H9 (cell line): ENCODE measurements around the gene RPL11. TPM values are rescaled to one million over a fixed set of nuclear protein-coding genes. Genes with fewer than 3 reads are reported as not detected.

Source experiments
- DNase-seq: peaks from one replicate; pipeline ENCODE4 v3.0.0-alpha.2; 2017
- H2AFZ ChIP-seq: one replicate; pipeline ENCODE4 v1.6.1; 2013; ENCODE audit warnings: mild to moderate bottlenecking, low read length, control low read depth, moderate library complexity
- H2AK5ac ChIP-seq: 2 replicates; pipeline ENCODE4 v1.6.1; 2013; ENCODE audit warnings: low read length, control low read depth, mixed read lengths; ENCODE audit not compliant: insufficient read length
- H2BK120ac ChIP-seq: one replicate; pipeline ENCODE4 v1.6.1; 2013; ENCODE audit warnings: low read depth, mild to moderate bottlenecking, low read length, control low read depth, inconsistent platforms; ENCODE audit not compliant: poor library complexity, severe bottlenecking
- H2BK12ac ChIP-seq: 2 replicates; pipeline ENCODE4 v1.6.1; 2013; ENCODE audit warnings: low read length, control low read depth, mixed read lengths, low read depth; ENCODE audit not compliant: insufficient read length
- H2BK15ac ChIP-seq: 2 replicates; pipeline ENCODE4 v1.6.1; 2013; ENCODE audit warnings: low read depth, low read length, control low read depth
- H2BK20ac ChIP-seq: one replicate; pipeline ENCODE4 v1.6.1; 2013; ENCODE audit warnings: low read depth, mild to moderate bottlenecking, low read length, control low read depth, inconsistent platforms; ENCODE audit not compliant: poor library complexity, severe bottlenecking
- H2BK5ac ChIP-seq: 2 replicates; pipeline ENCODE4 v1.6.1; 2013; ENCODE audit warnings: low read length, control low read depth, mixed read lengths; ENCODE audit not compliant: insufficient read length
- H3K14ac ChIP-seq: 2 replicates; pipeline ENCODE4 v1.6.1; 2013; ENCODE audit warnings: low read length, control low read depth; ENCODE audit not compliant: insufficient read depth
- H3K18ac ChIP-seq: 2 replicates; pipeline ENCODE4 v1.6.1; 2013; ENCODE audit warnings: low read depth, mild to moderate bottlenecking, mixed read lengths, low read length, control low read depth; ENCODE audit not compliant: insufficient read length
- H3K23ac ChIP-seq: 2 replicates; pipeline ENCODE4 v1.6.1; 2013; ENCODE audit warnings: low read length, control low read depth, mixed read lengths, low read depth; ENCODE audit not compliant: insufficient read length
- H3K23me2 ChIP-seq: 2 replicates; pipeline ENCODE4 v1.6.1; 2013; ENCODE audit warnings: low read depth, mild to moderate bottlenecking, mixed read lengths, low read length, control low read depth; ENCODE audit not compliant: insufficient read length, poor library complexity, severe bottlenecking
- H3K27ac ChIP-seq: 2 replicates; pipeline ENCODE4 v1.5.1; 2013; ENCODE audit warnings: low read length, control low read depth, mixed read lengths, low read depth; ENCODE audit not compliant: insufficient read length
- H3K27me3 ChIP-seq: 2 replicates; pipeline ENCODE4 v1.6.1; 2013; ENCODE audit warnings: low read length, control low read depth, inconsistent platforms; ENCODE audit not compliant: insufficient read depth
- H3K4ac ChIP-seq: 2 replicates; pipeline ENCODE4 v1.6.1; 2013; ENCODE audit warnings: low read depth, mild to moderate bottlenecking, control low read depth, inconsistent platforms, low read length, moderate library complexity
- H3K4me1 ChIP-seq: 2 replicates; pipeline ENCODE4 v1.6.1; 2013; ENCODE audit warnings: low read length, control low read depth, inconsistent platforms; ENCODE audit not compliant: insufficient read depth
- H3K4me2 ChIP-seq: 2 replicates; pipeline ENCODE4 v1.6.1; 2013; ENCODE audit warnings: low read length, control low read depth, mixed read lengths; ENCODE audit not compliant: insufficient read length, insufficient read depth
- H3K56ac ChIP-seq: 2 replicates; pipeline ENCODE4 v1.6.1; 2013; ENCODE audit warnings: low read depth, mild to moderate bottlenecking, mixed read lengths, low read length, control low read depth; ENCODE audit not compliant: insufficient read length
- H3K79me1 ChIP-seq: 2 replicates; pipeline ENCODE4 v1.6.1; 2013; ENCODE audit warnings: low read depth, mild to moderate bottlenecking, moderate library complexity, low read length, control low read depth, inconsistent platforms; ENCODE audit not compliant: insufficient read depth, poor library complexity, severe bottlenecking
- H3K79me2 ChIP-seq: 2 replicates; pipeline ENCODE4 v1.6.1; 2013; ENCODE audit warnings: low read length, control low read depth, inconsistent platforms; ENCODE audit not compliant: insufficient read depth
- H3K9ac ChIP-seq: 2 replicates; pipeline ENCODE4 v1.6.1; 2013; ENCODE audit warnings: low read length, control low read depth, mixed read lengths; ENCODE audit not compliant: insufficient read length; ENCODE audit errors: extremely low read depth
- H3K9me3 ChIP-seq: one replicate; pipeline ENCODE4 v1.6.1; 2013; ENCODE audit warnings: low read depth, low read length, inconsistent platforms; ENCODE audit not compliant: control insufficient read depth
- H3T11ph ChIP-seq: one replicate; pipeline ENCODE4 v1.6.1; 2013; ENCODE audit warnings: mild to moderate bottlenecking, low read length, control low read depth, inconsistent platforms
- H4K20me1 ChIP-seq: one replicate; pipeline ENCODE4 v1.6.1; 2013; ENCODE audit not compliant: control insufficient read depth, insufficient read length, insufficient read depth
- H4K5ac ChIP-seq: 2 replicates; pipeline ENCODE4 v1.6.1; 2013; ENCODE audit warnings: low read depth, mild to moderate bottlenecking, mixed read lengths, low read length, control low read depth; ENCODE audit not compliant: insufficient read length
- H4K8ac ChIP-seq: replicated peaks from 2 replicates; pipeline ENCODE4 v1.6.1; 2013; ENCODE audit warnings: low read length, control low read depth, mixed read lengths, low read depth; ENCODE audit not compliant: insufficient read length
- H4K91ac ChIP-seq: 2 replicates; pipeline ENCODE4 v1.6.1; 2013; ENCODE audit warnings: low read depth, mild to moderate bottlenecking, moderate library complexity, mixed read lengths, low read length, control low read depth; ENCODE audit not compliant: insufficient read length
- H3K27ac Mint-ChIP-seq, 3 experiments: 2 replicates in 2 of 3; 3 replicates in 1 of 3; pipeline ENCODE4 v1.8.0; 2020 to 2021; ENCODE audit warnings: mixed read lengths in 3 of 3, mild to moderate bottlenecking in 1 of 3, moderate library complexity in 1 of 3
- H3K27me3 Mint-ChIP-seq: 2 replicates; pipeline ENCODE4 v1.8.0; 2021; ENCODE audit warnings: low read depth, mild to moderate bottlenecking, moderate library complexity, mixed read lengths
- H3K36me3 Mint-ChIP-seq, 3 experiments: 2 replicates in 2 of 3; 3 replicates in 1 of 3; pipeline ENCODE4 v1.8.0; 2020 to 2021; ENCODE audit warnings: low read depth in 3 of 3, mixed read lengths in 3 of 3; ENCODE audit not compliant: insufficient read depth in 1 of 3
- H3K4me1 Mint-ChIP-seq, 2 experiments: 2 replicates each; pipeline ENCODE4 v1.8.0; 2020; ENCODE audit warnings: mixed read lengths in 2 of 2
- H3K4me3 Mint-ChIP-seq, 2 experiments: 2 replicates in 1 of 2; 3 replicates in 1 of 2; pipeline ENCODE4 v1.8.0; 2020 to 2021; ENCODE audit warnings: mild to moderate bottlenecking in 2 of 2, mixed read lengths in 2 of 2, moderate library complexity in 1 of 2
- H3K9me3 Mint-ChIP-seq, 2 experiments: 2 replicates in 1 of 2; 3 replicates in 1 of 2; pipeline ENCODE4 v1.8.0; 2020; ENCODE audit warnings: mild to moderate bottlenecking in 2 of 2, mixed read lengths in 2 of 2, moderate library complexity in 1 of 2
- WGBS: extraction: QIAGEN DNeasy Blood & Tissue Kit; methylation state at CpG from one replicate; pipeline ENCODE4 v1.1.7; 2013; ENCODE audit warnings: missing lambda C conversion rate, low lambda C conversion rate, mixed read lengths; ENCODE audit not compliant: insufficient read length; ENCODE audit errors: extremely low coverage; 5-methylcytosine and 5-hydroxymethylcytosine counted together
- total RNA-seq: library from RNA; stranded (reverse); gene quantifications from 2 replicates; pipeline ENCODE4 v1.2.1, GENCODE V29; 2021
- TF ChIP-seq, protein P1 (sequence below): fragments of 200-600 bp; sonication (generic); conservative IDR thresholded peaks from 3 replicates; pipeline ENCODE4 v1.8.0; 2021; ENCODE audit warnings: antibody characterized with exemption, mild to moderate bottlenecking

The RPL11 gene
- total RNA-seq, 1 experiment from 2014 or later: 1,618 TPM

DNA sequence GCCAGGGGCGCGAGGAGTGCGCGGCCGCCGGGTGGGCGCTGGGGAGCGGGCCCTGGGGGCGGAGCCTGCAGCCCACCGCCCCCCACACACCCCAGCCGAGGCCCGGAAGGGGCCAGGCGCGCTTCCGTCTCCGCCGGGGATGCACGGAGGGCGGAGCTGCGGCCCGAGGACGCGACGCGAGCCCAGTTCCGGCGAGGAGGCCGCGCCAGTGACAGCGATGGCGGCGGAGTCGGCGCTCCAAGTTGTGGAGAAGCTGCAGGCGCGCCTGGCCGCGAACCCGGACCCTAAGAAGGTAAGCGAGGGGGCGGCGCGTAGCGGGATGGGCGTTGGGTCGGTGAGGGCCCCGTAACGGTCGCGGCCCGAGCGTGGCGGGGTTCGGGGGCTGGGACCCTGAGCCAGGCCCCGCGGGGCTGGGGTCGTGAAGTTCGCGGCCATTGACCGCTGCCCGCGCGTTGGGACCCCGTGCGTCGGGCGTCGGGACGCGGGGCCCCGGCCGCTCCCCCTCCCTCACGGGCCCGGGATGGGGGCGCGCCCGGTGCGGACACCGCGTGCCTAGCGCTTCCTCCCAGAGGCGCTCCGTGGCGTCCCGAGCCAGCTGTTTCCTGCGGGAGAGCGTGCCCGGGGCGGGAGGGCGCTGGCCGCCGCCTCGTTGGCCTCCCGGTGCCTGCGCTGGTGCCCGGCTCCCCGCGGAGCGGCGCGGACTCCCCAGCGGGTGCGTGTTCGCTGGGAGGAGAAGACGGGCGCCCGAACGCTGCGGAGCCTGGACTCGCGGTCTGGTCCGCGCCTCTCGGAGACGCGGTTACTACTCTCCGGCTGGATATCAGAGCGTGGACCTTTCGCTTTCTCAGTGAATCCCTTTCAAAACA lies 51.9 kb downstream of the RPL11 start, which contains the start of gene ELOA:
Gene ELOA (plus strand): TSS at position 185 of the 866 bp plus-strand sequence. CDS start 33 bp downstream, at position 218.
- no peaks in the 10 kb centered on the region; a peak in 1 of 5 replicates for H3K9me3 Mint-ChIP-seq
- no peaks in the 10 kb centered on the region for H3K4me1 ChIP-seq
- H3K36me3 Mint-ChIP-seq: peaks cover 0 to 13% (median 6%) of the 10 kb centered on the region in 3 experiments; a peak in 5 of 7 replicates
- H4K91ac ChIP-seq: no peak within 1 kb of the TSS
- H3K23me2 ChIP-seq: peaks cover 13% of the 10 kb centered on the region
- H3K79me2 ChIP-seq: peaks cover 21% of the 10 kb centered on the region
- no peak within 1 kb of the TSS for H2AK5ac ChIP-seq
- H2AFZ ChIP-seq: no peak within 1 kb of the TSS
- H3K9me3 ChIP-seq: no peaks in the 10 kb centered on the region
- no peak within 1 kb of the TSS for H2BK20ac ChIP-seq
- H3K4me2 ChIP-seq: peak within 1 kb of the TSS; percentile 92
- peak within 1 kb of the TSS; percentile 53 for H3K18ac ChIP-seq
- TF ChIP-seq, protein P1, sequence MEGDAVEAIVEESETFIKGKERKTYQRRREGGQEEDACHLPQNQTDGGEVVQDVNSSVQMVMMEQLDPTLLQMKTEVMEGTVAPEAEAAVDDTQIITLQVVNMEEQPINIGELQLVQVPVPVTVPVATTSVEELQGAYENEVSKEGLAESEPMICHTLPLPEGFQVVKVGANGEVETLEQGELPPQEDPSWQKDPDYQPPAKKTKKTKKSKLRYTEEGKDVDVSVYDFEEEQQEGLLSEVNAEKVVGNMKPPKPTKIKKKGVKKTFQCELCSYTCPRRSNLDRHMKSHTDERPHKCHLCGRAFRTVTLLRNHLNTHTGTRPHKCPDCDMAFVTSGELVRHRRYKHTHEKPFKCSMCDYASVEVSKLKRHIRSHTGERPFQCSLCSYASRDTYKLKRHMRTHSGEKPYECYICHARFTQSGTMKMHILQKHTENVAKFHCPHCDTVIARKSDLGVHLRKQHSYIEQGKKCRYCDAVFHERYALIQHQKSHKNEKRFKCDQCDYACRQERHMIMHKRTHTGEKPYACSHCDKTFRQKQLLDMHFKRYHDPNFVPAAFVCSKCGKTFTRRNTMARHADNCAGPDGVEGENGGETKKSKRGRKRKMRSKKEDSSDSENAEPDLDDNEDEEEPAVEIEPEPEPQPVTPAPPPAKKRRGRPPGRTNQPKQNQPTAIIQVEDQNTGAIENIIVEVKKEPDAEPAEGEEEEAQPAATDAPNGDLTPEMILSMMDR: no peak
- no peak within 1 kb of the TSS for H3K27ac ChIP-seq
- H3K4me3 Mint-ChIP-seq: peak within 1 kb of the TSS; percentile 86 to 92
- no peak within 1 kb of the TSS for H2BK120ac ChIP-seq
- H3K27ac Mint-ChIP-seq: peak within 1 kb of the TSS; percentile 70 to 82 (median 72); a peak in 6 of 7 replicates
- no peak within 1 kb of the TSS for H3T11ph ChIP-seq
- no peaks in the 10 kb centered on the region for H3K79me1 ChIP-seq
- H2BK5ac ChIP-seq: no peak within 1 kb of the TSS
- no peak within 1 kb of the TSS for H4K5ac ChIP-seq
- H3K56ac ChIP-seq: no peak within 1 kb of the TSS
- H3K4me1 Mint-ChIP-seq: peaks cover 18 to 19% of the 10 kb centered on the region in 2 experiments
- no peak within 1 kb of the TSS for H4K8ac ChIP-seq
- no peak within 1 kb of the TSS for H3K23ac ChIP-seq
- peak; percentile 78 for DNase-seq
- peak within 1 kb of the TSS; percentile 61 for H3K9ac ChIP-seq
- no peaks in the 10 kb centered on the region; the same call in 1 of the 2 replicates for H3K27me3 Mint-ChIP-seq
- no peak within 1 kb of the TSS for H2BK12ac ChIP-seq
- H3K4ac ChIP-seq: no peak within 1 kb of the TSS
- no CpG with 5 or more reads among the region's 119 CpGs for WGBS
- H4K20me1 ChIP-seq: no peaks in the 10 kb centered on the region
- no peaks in the 10 kb centered on the region for H3K27me3 ChIP-seq
- no peak within 1 kb of the TSS; the same call in 1 of the 2 replicates for H2BK15ac ChIP-seq
- peak within 1 kb of the TSS; percentile 83 for H3K14ac ChIP-seq
